Measurements from ENCODE around the gene MEI4. TPM values are rescaled to one million over a fixed set of nuclear protein-coding genes. Genes with fewer than 3 reads are reported as not detected.

MEI4 gene
- total and polyA plus RNA-seq, 2 of the 4 experiments (the other 2 are of a cell fraction): not detected

DNA sequence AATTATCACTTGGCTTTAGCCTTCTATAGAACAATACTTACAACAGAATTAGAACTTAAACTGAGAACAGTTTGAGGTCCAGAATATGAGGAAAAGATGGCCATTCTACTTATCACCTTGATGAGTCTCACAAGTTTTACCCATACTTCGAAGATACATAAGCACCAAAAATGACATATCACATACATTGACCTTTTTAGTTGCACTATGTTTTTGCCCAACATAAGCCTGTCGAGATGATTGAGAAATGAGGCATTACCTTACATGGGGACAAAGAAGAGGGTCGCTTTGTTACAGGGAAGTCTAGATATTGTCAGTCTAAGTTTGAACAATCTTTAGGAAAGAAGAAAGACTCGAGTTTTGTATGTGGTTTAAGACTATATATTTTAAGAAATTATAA, 48.4 kb upstream of the MEI4 start:
- intact Hi-C loops (cut with micrococcal nuclease): no loop called here
- Histone ChIP-seq H3K56ac (ENCODE audit: extremely low read depth, insufficient read depth, low read length) (no peak overlapping the region), H3K23ac (ENCODE audit: low read depth, low read length) (no peak overlapping the region), H2BK20ac (ENCODE audit: low read depth, low read length) (no peak overlapping the region), H3K9me3 (ENCODE audit: control insufficient read depth, insufficient read depth, low read length) (peaks cover 2% of the 10 kb centered on the region; the same call in 1 of the 2 replicates), H3K4me1 (ENCODE audit: control insufficient read depth, insufficient read depth, low read length) (no peaks in the 10 kb centered on the region), H2AFZ (replicated peaks; ENCODE audit: low read length, poor library complexity) (no peak overlapping the region), H2AK9ac (replicated peaks; ENCODE audit: low read depth, low read length, poor library complexity) (no peak overlapping the region), H3K9ac (ENCODE audit: low read depth, low read length) (no peak overlapping the region), H3K14ac (replicated peaks; ENCODE audit: low read depth, low read length) (no peak overlapping the region), H3K27me3 (ENCODE audit: control insufficient read depth, insufficient read depth, low read length) (no peaks in the 10 kb centered on the region), H3K27ac (ENCODE audit: insufficient read depth, low read length) (no peak overlapping the region), H3K9me1 (ENCODE audit: insufficient read depth, low read length) (no peaks in the 10 kb centered on the region), H3K4me2 (ENCODE audit: low read depth, low read length) (no peak overlapping the region), H4K5ac (ENCODE audit: low read depth, low read length) (no peak overlapping the region), H2BK15ac (ENCODE audit: low read depth, low read length) (no peak overlapping the region), H3K4ac (ENCODE audit: low read depth, low read length) (no peak overlapping the region), H2BK120ac (ENCODE audit: low read depth, low read length) (no peak overlapping the region), H3K79me1 (ENCODE audit: low read depth in 1 of 2, low read length in 2 of 2) (no peaks in the 10 kb centered on the region), H4K8ac (ENCODE audit: low read depth in 2 of 2, low read length in 2 of 2) (no peak overlapping the region), H3K18ac (ENCODE audit: low read depth, low read length) (no peak overlapping the region), H4K20me1 (ENCODE audit: insufficient read depth, low read length) (no peaks in the 10 kb centered on the region), H3K4me3 (ENCODE audit: insufficient read depth, low read depth, low read length) (no peak overlapping the region), H3K36me3 (ENCODE audit: control insufficient read depth, insufficient read depth, low read length) (no peaks in the 10 kb centered on the region), H4K91ac (ENCODE audit: insufficient read depth, low read depth, low read length) (no peak overlapping the region), H2AK5ac (ENCODE audit: low read depth, low read length) (no peak overlapping the region), H2BK5ac (ENCODE audit: low read depth, low read length, poor library complexity, severe bottlenecking) (no peak overlapping the region)
- dilution Hi-C loops (cut with HindIII; ENCODE audit: low sequenced_read_pairs, unreplicated experiment): no loop called here
- no CpG with 5 or more reads among the region's 4 CpGs for WGBS, 2 experiments (ENCODE audit: extremely low coverage in 2 of 2, insufficient read length in 1 of 2)
- ATAC-seq (ENCODE audit: low read depth): no peak
- no TSS peak for BruUV-seq (replicated peaks)
- ChIA-PET CTCF (no interaction called here), POLR2A (ENCODE audit: unreplicated experiment) (no interaction called here)
- TF ChIP-seq CHD1 (IDR thresholded peaks at IDR 0.05; ENCODE audit: low read depth, low read length): no peak
- no peak for TF ChIP-seq CEBPB (IDR thresholded peaks at IDR 0.05; ENCODE audit: low read depth, low read length)
- no peak for TF ChIP-seq RCOR1 (IDR thresholded peaks at IDR 0.05; ENCODE audit: insufficient replicate concordance, low read length)
- no peak for TF ChIP-seq FOS (IDR thresholded peaks at IDR 0.05; ENCODE audit: low read depth, low read length)
- TF ChIP-seq, protein P1, sequence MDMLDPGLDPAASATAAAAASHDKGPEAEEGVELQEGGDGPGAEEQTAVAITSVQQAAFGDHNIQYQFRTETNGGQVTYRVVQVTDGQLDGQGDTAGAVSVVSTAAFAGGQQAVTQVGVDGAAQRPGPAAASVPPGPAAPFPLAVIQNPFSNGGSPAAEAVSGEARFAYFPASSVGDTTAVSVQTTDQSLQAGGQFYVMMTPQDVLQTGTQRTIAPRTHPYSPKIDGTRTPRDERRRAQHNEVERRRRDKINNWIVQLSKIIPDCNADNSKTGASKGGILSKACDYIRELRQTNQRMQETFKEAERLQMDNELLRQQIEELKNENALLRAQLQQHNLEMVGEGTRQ (IDR thresholded peaks at IDR 0.05; ENCODE audit: low read depth, low read length): no peak
- TF ChIP-seq, protein P2, sequence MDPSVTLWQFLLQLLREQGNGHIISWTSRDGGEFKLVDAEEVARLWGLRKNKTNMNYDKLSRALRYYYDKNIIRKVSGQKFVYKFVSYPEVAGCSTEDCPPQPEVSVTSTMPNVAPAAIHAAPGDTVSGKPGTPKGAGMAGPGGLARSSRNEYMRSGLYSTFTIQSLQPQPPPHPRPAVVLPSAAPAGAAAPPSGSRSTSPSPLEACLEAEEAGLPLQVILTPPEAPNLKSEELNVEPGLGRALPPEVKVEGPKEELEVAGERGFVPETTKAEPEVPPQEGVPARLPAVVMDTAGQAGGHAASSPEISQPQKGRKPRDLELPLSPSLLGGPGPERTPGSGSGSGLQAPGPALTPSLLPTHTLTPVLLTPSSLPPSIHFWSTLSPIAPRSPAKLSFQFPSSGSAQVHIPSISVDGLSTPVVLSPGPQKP (IDR thresholded peaks at IDR 0.05; ENCODE audit: borderline replicate concordance, low read depth, low read length): no peak
- TF ChIP-seq NFE2L2 (IDR thresholded peaks at IDR 0.05; ENCODE audit: low read depth, low read length): no peak
- no peak for TF ChIP-seq RAD21 (IDR thresholded peaks at IDR 0.05; ENCODE audit: low read length)
- in situ Hi-C loops (cut with MboI; ENCODE audit: low sequenced_read_pairs): no loop called here
- DNase-seq: no peak
